Spleen (tissue), 7 donors: ENCODE results near the gene FAM180B.

Experiments
- POLR2A ChIP-seq, 3 donors: fragments of 450-650 bp; IDR thresholded peaks; one replicate each; pipeline ENCODE4 v1.5.1; 2017; ENCODE audit warnings: antibody characterized with exemption in 3 of 3, mild to moderate bottlenecking in 1 of 3
- POLR2AphosphoS5 ChIP-seq, 3 donors: sonication (generic); formaldehyde crosslinking; IDR thresholded peaks; one replicate each; pipeline ENCODE4 v1.5.1; 2017; ENCODE audit warnings: antibody characterized with exemption in 3 of 3
- TF ChIP-seq, protein P1 (sequence below), 11 experiments: fragments of 200-600 bp in 7 of 11; fragments of 450-650 bp in 4 of 11; sonication (generic) in 4 of 11; IDR thresholded peaks in 8 of 11; conservative IDR thresholded peaks in 3 of 11; 1 replicate in 7 of 11; 2 replicates in 4 of 11; pipeline versions ENCODE4 v1.4.0 to v1.8.0; 2016 to 2021; ENCODE audit warnings: antibody characterized with exemption in 11 of 11, inconsistent platforms in 4 of 11, mild to moderate bottlenecking in 1 of 11
- donor health status: DM: no; HTN: no; CAD: no; lungs with moderate emphysema.
- donor health status: DM: no; HTN: no; CAD: no.
- donor health status: DM: no; HTN: no; CAD: no.

DNA sequence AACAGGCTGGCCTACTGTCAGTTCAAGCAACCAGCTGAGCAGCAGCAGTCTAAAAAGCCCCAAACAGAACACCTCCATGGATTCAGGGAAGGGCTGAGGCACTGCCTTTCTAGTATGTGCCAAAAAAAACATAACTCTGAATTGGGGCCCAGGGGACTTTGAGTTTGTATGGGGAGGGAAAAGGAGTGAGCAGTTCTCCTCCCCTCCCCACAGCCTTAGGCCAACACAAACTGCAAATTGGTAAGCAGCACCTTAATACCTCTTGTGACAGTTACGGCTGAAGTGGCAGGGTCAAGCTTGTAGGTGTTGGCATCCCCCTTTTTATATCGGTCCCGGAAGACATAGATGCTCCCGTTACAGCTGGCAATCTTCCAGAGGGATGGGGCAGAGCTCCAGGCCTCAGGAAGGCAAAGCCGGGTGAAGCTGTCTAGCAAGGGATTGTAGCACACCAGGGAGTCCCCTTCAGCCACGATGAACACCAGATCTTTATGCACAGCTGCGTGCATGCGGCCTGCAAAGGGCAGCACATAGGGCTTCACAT is 13.7 kb upstream of the FAM180B start:
- TF ChIP-seq, protein P1, sequence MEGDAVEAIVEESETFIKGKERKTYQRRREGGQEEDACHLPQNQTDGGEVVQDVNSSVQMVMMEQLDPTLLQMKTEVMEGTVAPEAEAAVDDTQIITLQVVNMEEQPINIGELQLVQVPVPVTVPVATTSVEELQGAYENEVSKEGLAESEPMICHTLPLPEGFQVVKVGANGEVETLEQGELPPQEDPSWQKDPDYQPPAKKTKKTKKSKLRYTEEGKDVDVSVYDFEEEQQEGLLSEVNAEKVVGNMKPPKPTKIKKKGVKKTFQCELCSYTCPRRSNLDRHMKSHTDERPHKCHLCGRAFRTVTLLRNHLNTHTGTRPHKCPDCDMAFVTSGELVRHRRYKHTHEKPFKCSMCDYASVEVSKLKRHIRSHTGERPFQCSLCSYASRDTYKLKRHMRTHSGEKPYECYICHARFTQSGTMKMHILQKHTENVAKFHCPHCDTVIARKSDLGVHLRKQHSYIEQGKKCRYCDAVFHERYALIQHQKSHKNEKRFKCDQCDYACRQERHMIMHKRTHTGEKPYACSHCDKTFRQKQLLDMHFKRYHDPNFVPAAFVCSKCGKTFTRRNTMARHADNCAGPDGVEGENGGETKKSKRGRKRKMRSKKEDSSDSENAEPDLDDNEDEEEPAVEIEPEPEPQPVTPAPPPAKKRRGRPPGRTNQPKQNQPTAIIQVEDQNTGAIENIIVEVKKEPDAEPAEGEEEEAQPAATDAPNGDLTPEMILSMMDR (IDR thresholded peaks at IDR 0.05 in 8 of 11, conservative IDR thresholded peaks at IDR 0.05 in 3 of 11), result no peak
- TF ChIP-seq POLR2A (IDR thresholded peaks at IDR 0.05) (no peak), POLR2AphosphoS5 (IDR thresholded peaks at IDR 0.05) (no peak)
